NCI-H510A treated with DMSO at 0.1 percent for 48 hours (cell line): ENCODE results near the gene KNOP1.
"Not testable (repeated sequence)": the region's sequence is repeated elsewhere in the genome, so short reads cannot be mapped to it uniquely, and the experiment has no call there.

Experiments
- DNase-seq: peaks from one replicate; lab custom pipeline; 2025; lab: John Stamatoyannopoulos, UW

Gene KNOP1

GRCh38 chr16:19743816-19744159, 25.8 kb upstream of the KNOP1 start:
- DNase-seq: no peak

GRCh38 chr16:19741354-19741753, 23.3 kb upstream of the KNOP1 start:
- no peak for DNase-seq

- DNase-seq: no peak
These were observed 19.4 kb upstream of the KNOP1 start for GRCh38 chr16:19737306-19738038.

GRCh38 chr16:19735074-19735867, 17.2 kb upstream of the KNOP1 start:
- no peak for DNase-seq

- DNase-seq: no peak
These were observed 15.5 kb upstream of the KNOP1 start for GRCh38 chr16:19733551-19733950.

GRCh38 chr16:19728636-19728965, 10.6 kb upstream of the KNOP1 start:
- no peak for DNase-seq

- DNase-seq: no peak
These were observed 5.0 kb upstream of the KNOP1 start for GRCh38 chr16:19722981-19723380.

GRCh38 chr16:19722269-19722952, 4.4 kb upstream of the KNOP1 start:
- no peak for DNase-seq

- peak; percentile 81 for DNase-seq
These were observed 568 bp upstream of the KNOP1 start for GRCh38 chr16:19718624-19718965.

- peak; percentile 70 for DNase-seq
These were observed 713 bp downstream of the KNOP1 start for GRCh38 chr16:19717314-19717713.

GRCh38 chr16:19716728-19717127, 1.3 kb downstream of the KNOP1 start:
- not testable (repeated sequence) for DNase-seq

- peak; percentile 71 for DNase-seq
These were observed 1.8 kb downstream of the KNOP1 start for GRCh38 chr16:19716183-19716582.

GRCh38 chr16:19715566-19715965, 2.5 kb downstream of the KNOP1 start:
- no peak for DNase-seq

- DNase-seq: no peak
These were observed 4.3 kb downstream of the KNOP1 start for GRCh38 chr16:19713697-19714096.

- DNase-seq: no peak
These were observed 5.5 kb downstream of the KNOP1 start for GRCh38 chr16:19712418-19713058.

- no peak for DNase-seq
These were observed 6.4 kb downstream of the KNOP1 start for GRCh38 chr16:19711643-19712042.

- DNase-seq: no peak
These were observed 7.0 kb downstream of the KNOP1 start for GRCh38 chr16:19710991-19711545.

GRCh38 chr16:19710191-19710908, 7.7 kb downstream of the KNOP1 start:
- no peak for DNase-seq

- DNase-seq: no peak
These were observed 8.5 kb downstream of the KNOP1 start for GRCh38 chr16:19709381-19710136.

- DNase-seq: no peak
These were observed 9.5 kb downstream of the KNOP1 start for GRCh38 chr16:19708296-19709205.
